Measurements from ENCODE around the gene NME8.

NME8 gene

GRCh38 chr7:37901236-37901827 is 52.9 kb downstream of the NME8 start:
- DNase-seq (ENCODE audit: extremely low read depth in 1 of 2, low read depth in 1 of 2), result no peak

DNA sequence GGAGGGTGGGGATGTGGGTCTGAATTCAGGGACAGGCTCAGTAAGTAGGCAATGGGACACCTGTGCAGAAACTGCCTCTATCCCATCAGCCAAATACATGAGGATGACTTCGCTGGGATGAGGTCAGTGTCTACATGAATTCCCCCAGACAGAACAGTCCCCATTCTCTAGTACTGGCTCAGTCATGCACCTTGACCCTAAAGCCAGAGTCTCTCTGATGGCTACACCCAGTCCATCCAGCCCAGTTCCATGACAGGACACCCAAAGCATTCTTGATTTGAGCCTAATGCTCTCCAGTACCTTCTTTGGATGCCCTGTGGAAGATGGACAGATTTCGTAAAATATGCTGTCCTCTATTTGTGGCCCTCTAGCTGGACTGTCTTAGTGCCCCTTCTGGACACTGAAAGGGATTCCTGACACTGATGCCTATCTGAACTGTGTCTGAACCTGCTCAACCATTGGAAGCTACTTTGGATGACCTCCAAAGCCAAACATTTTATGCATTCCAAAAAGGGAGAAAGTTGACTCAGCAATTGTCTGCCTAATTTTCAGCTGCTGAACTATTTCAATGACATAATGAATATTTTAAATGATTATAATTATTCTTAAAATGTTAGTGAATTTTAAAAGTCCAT is 53.6 kb downstream of the NME8 start:
- no peak for DNase-seq (ENCODE audit: extremely low read depth in 1 of 2, low read depth in 1 of 2)

- DNase-seq (ENCODE audit: extremely low read depth in 1 of 2, low read depth in 1 of 2), result no peak
Measured at GRCh38 chr7:37908221-37908788, 59.9 kb downstream of the NME8 start.

GRCh38 chr7:37912756-37913155 is 64.4 kb downstream of the NME8 start:
- DNase-seq (ENCODE audit: extremely low read depth in 1 of 2, low read depth in 1 of 2), result no peak

- no peak for DNase-seq (ENCODE audit: extremely low read depth in 1 of 2, low read depth in 1 of 2)
Measured at GRCh38 chr7:37915438-37915837, 67.0 kb downstream of the NME8 start.

GRCh38 chr7:37916017-37916672 is 67.7 kb downstream of the NME8 start:
- no peak for DNase-seq (ENCODE audit: extremely low read depth in 1 of 2, low read depth in 1 of 2)

GRCh38 chr7:37916673-37917660 is 68.6 kb downstream of the NME8 start, which contains the start of gene SFRP4:
Gene SFRP4, minus strand, starts transcription at chr7:37916817. Its CDS starts 280 bp downstream, at chr7:37916537.
- DNase-seq (ENCODE audit: extremely low read depth in 1 of 2, low read depth in 1 of 2), result no peak

- no peak for DNase-seq (ENCODE audit: extremely low read depth in 1 of 2, low read depth in 1 of 2)
Measured at GRCh38 chr7:37918526-37918925, 70.1 kb downstream of the NME8 start.

DNA sequence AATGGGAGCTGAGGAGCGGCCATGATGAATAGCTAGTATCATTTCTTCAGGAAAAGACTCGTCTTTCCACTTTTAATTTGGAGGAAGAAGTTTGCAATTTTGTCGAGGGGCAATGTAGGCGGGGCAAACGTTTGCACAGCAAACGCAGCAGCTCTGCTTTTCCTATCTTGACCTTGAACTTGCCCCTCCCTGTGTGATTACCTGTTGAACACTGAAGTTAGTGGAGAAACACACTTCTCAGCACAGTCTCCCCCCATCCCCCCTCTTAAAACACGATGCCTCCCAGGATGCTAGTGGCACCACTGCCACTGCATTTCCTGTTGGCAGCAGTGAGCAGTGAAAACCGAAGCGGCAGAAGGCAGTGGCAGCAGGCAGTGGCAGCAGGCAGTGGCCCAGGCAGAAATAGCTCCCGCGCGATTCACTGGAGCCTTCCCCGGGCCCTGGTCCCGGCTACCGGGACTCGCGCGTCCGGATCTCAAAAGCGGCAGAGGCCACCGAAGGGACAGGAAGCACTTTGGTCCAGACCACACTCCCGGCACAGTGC is 72.0 kb downstream of the NME8 start, which contains the start of gene EPDR1:
EPDR1 (plus strand) TSS at position 336 of the 544 bp plus-strand sequence. CDS start 300 bp downstream, outside the sequence.
- no peak for DNase-seq (ENCODE audit: extremely low read depth in 1 of 2, low read depth in 1 of 2)

- DNase-seq (ENCODE audit: extremely low read depth in 1 of 2, low read depth in 1 of 2), result no peak
Measured at GRCh38 chr7:37920849-37921805, 72.7 kb downstream of the NME8 start.

DNA sequence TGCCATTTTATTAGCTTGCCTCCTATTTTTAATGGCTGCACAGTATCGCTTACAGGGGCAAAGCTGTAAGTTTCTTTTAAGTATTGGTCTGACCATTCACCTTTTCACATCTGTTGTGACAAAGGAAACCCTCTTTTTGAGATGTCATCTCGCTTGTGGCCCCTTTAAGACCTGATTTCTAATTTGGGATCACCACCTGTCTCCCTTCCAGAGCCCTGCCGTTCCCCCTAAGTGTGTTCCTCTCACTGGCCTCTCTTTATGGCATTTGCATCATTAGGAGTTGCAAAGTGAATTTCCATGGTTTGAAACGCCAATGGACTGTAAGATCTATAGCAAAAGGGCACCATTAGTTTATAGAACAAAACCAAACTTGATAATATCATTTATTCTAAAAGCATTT is 73.5 kb downstream of the NME8 start:
- no peak for DNase-seq (ENCODE audit: extremely low read depth in 1 of 2, low read depth in 1 of 2)

DNA sequence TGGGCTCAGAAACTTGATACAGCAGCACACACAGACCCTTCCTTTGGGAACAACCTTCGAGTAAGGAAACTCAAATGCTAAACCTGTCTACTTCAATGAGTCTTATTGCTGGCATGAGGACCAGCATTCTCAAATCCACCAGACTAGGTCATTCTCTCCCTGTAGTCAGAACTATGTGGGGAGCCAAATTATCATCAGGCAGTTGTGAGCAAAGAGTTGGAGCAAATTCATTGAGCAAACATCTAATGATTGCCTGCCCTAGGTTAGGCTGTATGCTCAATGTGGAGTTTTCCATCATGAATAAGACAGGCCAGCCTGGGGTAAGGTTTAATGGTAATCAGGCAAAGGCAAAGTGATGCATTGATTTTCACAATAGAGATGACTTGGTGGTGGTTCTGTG is 75.6 kb downstream of the NME8 start:
- DNase-seq (ENCODE audit: extremely low read depth in 1 of 2, low read depth in 1 of 2), result no peak

GRCh38 chr7:37924491-37925041 is 76.2 kb downstream of the NME8 start:
- DNase-seq (ENCODE audit: extremely low read depth in 1 of 2, low read depth in 1 of 2), result no peak

GRCh38 chr7:37925620-37926019 is 77.2 kb downstream of the NME8 start:
- DNase-seq (ENCODE audit: extremely low read depth in 1 of 2, low read depth in 1 of 2), result no peak

DNA sequence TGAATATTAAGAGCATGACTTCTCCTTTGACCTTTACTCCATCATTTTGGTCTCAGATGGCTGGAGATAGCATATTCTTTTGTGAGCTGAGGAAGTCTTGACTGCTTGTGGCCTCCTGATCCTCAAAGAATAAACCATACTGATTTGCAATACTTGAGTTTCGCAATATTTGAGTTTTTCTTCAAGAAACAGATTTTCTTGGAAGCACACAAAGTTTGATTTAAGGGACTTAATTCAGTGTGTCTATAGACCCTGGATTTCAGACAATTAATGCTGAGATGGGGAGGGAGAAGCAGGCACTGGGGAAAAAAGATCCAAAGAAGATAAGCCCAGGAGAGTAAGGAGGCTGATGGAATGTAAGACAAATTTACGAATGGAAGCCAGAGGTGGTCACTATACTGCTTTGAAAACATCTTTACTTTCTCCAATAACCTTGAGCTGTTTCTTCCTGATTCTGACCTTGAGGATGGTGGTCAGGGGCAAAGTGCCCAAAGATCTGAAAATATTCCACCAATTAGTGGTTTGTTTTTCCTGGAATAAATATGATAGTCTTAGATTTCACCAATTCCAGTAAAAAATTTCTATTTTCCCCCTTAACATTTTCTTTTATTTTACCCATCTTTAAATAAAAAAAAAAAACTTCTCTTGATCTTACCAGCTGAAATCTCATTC is 79.5 kb downstream of the NME8 start:
- DNase-seq (ENCODE audit: extremely low read depth in 1 of 2, low read depth in 1 of 2), result no peak

GRCh38 chr7:37928878-37929277 is 80.5 kb downstream of the NME8 start:
- DNase-seq (ENCODE audit: extremely low read depth in 1 of 2, low read depth in 1 of 2), result no peak

GRCh38 chr7:37930226-37930948 is 82.0 kb downstream of the NME8 start:
- DNase-seq (ENCODE audit: extremely low read depth in 1 of 2, low read depth in 1 of 2), result no peak

DNA sequence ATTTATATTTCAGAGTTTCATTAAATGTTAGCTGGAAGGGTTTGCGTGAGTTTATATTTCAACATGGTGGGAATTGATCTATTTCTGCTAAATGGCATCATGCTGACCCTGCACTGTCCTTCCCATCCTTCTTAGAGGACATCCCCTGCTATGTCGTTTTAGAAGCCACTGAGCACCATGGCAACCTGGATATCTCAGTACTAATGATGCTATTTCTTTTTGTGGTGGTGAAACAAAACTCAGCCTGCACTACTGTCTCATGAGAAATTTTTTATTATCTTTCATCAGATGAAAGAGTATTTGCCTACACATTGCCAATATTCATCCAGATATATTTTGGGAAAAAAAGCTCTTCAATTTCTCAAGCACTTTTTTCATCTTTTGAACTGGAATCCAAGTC is 84.1 kb downstream of the NME8 start:
- no peak for DNase-seq (ENCODE audit: extremely low read depth in 1 of 2, low read depth in 1 of 2)

All from activated CD8-positive, alpha-beta memory T cell treated with anti-CD3 and anti-CD28 coated beads for 1 hour (primary cell).